GM19467 (cell line): Measurements from ENCODE around the gene MPIG6B.

Source experiments
- ATAC-seq: cut with Tn5 transposase; IDR thresholded peaks from one replicate; pipeline ENCODE4 v1.9.1; 2021; ENCODE audit warnings: mild to moderate bottlenecking, moderate library complexity; ENCODE audit not compliant: unreplicated experiment

MPIG6B gene

DNA sequence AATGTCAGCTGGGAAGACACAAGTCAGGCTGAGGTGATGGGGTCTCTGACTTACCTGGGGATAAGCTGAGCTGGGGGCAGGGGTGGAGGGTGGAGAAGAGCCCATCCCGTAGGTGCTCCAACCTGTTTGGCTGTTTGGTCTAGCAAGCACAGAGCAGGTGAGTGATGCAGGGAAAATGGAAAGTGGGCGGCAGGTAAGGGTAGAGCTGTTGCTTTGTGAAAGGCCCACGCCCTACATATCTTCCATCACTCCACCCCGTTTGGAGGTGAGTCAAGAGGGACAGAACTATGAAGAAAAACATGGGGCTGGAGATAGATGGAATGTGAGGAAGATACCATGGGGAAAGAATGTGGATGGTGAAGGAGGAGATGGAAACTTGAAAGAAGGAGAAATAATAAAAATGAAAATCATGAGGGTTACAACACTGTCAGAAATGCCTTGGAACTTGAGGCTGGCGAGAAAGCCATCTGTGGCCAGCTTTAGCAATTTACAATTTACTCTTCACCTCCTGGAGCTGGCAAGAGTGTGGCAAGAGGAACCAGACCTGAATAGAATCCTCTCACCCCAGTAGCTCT, 2.9 kb upstream of the MPIG6B start:
- no peak for ATAC-seq

DNA sequence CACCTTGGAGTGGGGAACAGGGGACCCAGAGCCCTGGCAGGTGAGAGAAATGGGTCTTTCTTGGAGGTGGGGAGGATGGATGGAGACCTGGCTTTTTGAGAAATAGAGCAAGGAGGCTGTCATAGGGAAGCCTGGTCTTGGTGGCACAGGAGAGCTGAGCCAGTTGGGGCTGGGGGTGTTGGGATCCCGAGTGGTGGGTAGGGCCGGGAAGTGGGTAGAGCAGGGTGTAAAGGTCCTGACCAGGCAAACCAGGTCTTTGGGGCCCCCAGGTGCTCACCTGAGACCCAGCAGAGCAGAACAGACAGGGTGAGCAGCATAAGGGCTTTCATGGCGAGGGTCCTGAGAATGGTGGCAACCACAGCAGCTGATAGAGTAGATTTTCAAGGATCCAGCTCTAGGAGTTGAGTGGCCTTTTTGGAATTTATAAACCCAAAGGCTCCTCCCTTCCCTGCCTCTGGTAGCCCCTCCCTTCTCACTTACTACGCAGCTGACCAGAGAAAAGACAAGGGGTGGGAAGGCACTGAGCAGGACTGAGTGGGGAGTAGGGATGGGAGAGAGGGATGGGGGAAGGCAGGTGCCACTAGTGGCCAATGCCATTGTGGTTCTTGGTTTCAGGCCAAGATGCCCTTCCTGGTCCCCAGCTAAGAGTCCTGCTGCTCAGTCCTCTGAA, 1.7 kb upstream of the MPIG6B start, which contains the start of gene LY6G6C:
LY6G6C (minus strand) TSS at position 396 of the 670 bp plus-strand sequence; CDS start at position 329, 67 bp downstream.
- no peak for ATAC-seq

DNA sequence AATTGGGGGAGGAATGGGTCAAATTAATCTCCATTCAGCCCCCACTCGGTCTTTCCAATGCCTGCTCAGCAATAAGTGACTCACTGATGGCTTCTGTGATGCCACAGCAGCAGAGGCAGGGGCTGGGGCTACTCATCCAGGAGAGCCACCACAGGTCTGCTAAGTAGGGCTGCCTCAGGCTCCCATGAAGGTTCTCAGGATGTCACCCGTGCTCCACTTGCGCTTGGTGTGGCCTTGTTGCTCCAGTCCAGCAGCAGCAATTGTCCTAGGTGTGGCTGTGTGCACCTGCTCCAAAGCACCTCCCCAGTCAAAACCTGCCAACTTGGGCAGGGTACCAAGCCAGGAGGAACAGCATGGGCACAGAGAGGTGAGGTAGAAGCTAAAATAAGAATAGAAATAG, 1.0 kb upstream of the MPIG6B start:
- ATAC-seq: no peak

DNA sequence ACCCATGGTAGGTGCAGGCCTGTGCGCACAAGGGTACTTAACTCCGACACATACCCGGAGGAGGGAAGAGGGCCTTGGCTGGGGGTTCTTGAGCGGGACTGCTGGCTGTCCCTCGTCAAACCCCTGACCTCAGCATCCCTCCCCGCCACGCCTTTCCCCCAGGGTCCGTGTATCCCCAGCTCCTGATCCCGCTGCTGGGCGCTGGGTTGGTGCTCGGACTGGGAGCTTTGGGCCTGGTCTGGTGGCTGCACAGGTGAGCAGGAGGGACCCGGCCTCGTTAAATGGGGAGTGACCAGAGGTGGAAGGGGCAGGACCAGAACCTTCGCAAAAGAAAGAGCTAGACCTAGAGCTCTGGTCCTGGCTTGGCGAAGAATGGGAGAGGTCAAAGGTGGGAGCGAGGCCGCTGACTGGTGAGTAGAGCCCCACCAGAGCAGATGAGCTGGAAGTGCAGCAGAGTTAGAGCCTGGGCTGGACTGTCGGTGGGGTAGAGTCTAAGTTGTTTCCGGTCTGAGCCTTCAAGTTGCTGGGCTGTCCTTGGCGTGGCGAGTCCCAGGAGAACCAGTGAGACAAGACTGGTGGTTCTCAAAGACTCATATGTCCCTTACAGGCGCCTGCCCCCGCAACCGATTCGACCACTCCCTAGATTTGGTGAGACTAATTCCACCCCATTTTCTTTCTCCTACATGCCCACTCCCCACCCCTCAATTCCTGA, 963 bp downstream of the MPIG6B start:
- no peak for ATAC-seq

DNA sequence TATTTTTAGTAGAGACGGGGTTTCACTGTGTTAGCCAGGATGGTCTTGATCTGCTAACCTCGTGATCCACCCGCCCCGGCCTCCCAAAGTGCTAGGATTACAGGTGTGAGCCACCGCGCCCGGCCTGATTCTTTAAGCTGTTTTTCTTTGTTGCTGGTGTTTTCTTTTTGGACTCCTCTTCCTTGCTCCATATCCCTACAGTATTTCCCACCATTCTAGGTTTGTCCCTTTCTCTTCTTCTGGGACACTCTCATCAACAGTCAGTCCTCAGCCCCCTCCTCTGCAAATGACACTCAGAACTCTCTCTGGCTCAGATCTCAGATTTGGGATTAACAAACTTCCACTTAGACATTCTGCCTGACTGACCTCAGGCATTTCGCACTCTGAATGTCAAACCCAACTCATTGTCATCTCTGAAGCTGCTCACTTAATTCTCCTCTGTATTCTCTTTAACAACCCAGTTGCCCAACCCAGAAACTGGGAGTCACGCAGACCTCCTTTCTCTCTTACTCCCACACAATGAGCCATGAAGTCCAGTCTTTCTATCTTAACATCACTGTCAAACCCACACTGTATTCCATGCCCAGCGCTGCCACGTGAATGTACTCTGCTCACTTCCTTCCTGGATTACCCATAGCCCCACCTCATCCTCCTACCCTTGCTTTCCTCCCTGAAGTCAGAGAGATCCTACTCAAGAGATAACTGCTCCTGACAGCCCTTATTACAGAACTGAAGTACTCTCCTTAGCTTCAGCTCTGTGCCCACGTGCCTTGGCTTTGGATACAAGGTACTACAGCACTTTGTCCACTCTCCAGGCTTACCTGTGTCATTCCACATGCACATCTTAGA, 2.6 kb downstream of the MPIG6B start:
- no peak for ATAC-seq

DNA sequence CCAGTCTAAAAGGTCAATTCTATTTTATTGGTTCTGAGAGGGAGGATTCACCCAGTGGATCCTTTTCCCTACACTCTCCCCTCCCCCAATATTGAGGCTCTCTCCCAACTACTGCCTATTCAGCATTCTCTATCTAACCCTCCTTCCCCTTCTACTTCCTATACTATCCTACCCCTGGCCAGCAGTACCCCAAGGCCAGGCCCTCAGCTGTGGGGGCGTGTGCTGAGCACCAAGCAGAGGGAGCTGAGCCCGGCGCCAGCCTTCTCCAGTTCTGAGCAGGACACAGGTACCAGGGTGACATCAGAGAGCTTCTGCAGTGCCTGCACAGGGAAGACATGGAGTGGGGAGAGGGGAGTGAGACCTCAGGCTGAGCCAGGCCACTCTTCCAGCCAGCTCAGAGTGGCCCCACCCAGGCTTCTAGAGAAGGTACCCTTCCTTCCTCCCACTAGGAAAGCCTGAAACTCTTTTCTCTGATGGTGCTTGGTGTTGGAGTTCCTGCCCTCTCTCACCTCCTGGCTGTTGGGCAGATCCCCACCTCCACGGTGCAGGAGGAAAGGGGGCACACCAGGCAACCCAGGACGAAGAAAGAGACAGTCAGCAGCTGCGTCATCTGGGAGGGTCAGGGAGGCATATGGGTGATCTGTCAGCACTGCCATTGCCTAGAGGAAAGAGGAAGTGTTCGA, 4.0 kb downstream of the MPIG6B start:
- peak; percentile 44 for ATAC-seq

DNA sequence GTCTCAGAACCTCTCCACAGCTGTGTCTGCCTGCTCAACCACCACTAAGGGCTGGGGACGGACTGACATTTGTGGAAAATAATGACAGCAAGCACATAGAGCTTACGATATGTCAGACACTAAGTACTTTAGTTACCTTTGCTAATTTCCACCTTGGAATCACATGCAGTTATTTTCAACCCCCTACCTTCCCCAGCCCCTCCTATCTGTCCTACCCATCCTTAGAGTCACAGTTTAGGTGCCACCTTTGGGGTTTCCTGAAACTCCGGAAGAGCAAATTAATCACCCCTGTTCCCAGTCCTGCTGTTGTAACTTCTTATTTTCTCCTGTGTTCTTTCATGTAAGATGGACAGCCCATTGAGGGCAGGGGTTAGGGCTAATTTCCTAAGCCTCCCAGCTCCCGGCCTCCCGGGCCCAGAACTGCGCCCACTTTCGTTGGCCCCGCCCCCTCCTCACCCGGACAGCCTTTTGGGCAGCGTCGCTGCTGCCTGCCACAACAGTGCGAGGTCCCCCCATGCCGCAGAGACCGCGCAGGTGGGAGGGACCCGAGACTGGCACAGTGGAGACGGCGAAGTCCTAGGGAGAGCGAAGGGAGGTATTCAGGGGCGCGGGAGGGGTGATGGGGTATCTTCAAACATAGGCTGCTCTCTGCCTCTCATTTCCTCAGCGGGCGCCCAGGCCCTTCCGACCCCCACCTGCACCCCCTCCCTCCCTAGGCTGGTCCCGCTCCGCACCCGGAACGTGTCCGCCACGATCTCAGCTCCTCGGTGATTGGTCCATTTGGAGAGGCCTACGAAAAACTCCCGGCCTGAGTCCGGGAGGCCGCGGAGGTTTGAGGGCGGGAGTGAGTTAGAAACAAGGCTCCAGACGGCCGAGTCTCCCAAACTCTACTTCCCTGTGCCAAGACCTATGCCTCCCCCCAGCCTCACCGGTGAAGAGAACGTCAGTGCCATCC, 4.8 kb downstream of the MPIG6B start:
- no peak for ATAC-seq

DNA sequence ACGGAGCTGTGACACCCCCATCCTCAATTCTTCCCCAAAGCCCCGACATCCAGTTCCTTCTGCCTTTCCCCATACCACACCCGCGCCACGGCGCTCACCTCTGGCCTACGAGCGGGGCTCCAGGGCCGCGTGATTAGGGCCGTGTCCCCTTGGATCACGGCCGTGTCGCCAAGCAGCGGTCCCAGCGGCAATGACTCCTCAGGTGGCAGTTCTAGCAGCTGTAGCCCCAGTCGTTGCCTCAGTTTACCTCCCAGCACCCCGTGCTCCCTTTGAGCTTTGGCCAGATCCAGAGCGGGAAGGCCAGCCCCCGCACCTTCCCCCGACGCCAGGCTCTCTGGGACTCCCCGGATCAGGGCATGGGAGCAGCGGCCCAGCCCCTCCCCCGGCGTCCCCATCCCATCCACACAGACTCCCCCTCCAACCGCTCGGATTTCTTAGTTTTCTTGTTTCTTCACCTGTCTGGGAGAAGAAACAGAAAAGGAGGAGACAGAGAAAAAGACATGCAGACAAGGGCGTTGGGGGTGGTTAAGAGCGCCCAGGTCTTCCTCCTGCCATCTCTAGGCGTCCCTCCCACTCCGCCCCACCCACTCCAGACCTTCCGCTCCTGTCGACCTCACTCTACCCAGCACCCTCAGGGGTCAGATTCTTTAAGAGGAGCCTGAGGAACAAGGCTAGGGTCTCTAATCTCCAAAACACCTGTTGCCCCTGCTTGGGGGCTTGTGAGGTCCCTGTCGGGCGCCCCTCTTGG, 5.8 kb downstream of the MPIG6B start, which contains the start of gene DDAH2:
DDAH2 (minus strand) TSS at position 533 of the 748 bp plus-strand sequence; CDS start at position 395, 138 bp downstream.
- ATAC-seq: no peak

DNA sequence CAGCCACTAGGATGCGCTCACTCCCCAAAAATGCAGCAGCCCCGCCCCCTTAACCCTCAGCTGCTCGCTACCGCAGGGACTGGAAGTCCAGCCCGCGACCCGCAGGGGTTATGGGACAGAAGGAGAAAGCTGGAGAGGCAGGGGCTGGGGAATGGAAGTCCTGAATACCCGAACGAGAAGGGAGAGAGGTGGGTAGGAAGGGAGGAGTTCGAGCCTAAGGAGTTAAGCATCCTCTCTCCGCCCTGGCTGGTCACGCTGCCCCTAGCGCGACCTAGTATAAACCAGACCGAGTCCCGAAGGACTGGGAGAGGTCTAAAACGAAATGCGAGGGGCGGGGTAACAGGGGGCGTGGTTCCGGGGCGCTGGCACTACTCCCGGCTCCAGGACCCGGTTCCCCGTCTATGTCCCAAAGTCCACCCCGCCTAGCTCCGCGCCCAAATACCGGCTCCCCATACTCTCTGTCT, 6.4 kb downstream of the MPIG6B start:
- ATAC-seq: peak; percentile 43

DNA sequence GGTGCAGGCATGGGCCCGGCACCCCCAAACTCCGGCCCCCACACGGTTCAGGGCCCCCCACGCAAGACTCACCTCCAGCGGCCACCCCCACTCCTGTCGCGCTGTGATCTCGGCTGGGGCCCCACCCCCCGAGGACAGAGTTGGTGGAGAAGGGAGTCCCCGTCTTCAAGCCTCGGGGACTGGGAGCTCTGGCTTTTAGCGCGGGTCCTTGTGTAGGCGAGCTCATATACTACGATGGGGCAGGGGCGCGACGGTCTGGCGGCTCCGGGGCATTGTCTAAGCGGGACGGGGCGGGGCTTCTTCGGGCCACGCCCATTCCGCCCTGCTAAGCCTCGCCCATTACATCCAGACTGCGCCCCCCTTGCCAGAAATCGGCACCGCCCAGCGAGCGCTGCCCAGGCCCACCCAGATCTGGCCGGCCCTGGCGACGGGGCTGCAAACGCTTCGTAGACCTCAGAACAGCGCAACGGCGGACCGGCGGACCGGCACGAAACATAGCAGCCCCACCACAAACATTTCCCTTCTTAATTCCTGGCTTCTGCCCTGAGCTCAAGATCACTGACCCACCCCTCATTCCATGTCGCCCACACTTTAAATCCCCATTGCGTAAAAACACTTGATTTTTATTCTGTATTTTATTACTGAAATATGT, 6.9 kb downstream of the MPIG6B start:
- ATAC-seq: no peak

DNA sequence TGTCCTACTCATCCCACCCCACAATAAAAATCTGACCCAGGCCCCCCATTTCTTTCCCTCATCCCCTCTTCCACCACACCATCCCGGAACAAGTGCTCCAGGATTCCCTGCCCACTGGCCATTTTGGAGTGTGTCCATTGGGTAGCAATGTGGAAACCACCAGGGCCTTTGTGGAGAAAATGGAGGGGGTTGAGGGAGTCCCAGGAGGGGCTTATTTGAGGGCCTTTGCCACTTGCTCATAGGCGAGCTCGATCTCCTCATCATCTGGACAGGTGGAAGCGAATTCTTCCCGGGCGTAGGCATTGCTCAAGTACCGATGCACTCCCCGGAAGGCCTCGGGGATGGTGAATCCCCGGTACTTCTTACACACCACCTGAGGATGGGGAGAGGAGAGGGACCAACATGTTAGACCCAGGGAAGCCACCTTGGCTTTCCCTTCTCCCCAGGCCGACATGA, 7.5 kb downstream of the MPIG6B start:
- ATAC-seq: no peak

DNA sequence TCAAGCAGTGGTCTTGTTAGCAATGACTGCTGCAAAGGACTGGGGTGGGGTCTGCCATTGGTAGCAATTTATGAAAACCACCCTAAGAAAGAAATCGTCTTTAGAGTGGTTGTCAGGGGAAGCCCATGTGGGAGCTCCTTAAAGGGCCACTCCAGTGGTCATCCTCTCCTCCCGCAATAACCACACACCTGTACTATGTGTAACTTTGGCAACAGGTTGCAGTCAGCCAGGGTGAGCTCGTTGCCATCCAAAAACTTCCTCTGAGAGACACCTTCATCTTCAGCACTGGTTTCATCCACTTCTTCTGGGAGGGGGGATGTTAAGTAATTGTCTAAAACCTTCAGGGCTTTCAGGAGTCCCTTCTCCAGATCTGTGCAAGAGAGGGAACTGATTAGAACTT, 8.9 kb downstream of the MPIG6B start:
- ATAC-seq: no peak

DNA sequence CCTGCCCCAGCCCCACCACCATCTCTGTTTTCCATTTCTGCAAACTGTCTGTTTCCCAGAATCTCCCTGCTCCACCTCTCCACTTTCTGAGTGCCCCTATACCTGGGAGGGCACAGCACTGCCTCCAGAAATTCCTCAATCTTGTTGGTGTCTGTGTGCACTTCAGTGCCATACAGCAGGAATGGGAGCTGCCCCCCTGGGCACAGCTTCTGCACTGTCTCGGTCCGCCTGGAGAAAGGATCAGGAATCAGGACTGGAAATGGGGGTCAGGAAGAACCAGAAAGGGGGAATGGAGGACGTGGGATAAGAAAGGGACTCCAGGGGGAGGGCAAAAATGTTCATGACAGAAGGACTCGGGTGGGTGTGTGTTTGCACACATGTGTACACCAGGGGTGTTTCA, 10.6 kb downstream of the MPIG6B start:
- ATAC-seq: no peak

DNA sequence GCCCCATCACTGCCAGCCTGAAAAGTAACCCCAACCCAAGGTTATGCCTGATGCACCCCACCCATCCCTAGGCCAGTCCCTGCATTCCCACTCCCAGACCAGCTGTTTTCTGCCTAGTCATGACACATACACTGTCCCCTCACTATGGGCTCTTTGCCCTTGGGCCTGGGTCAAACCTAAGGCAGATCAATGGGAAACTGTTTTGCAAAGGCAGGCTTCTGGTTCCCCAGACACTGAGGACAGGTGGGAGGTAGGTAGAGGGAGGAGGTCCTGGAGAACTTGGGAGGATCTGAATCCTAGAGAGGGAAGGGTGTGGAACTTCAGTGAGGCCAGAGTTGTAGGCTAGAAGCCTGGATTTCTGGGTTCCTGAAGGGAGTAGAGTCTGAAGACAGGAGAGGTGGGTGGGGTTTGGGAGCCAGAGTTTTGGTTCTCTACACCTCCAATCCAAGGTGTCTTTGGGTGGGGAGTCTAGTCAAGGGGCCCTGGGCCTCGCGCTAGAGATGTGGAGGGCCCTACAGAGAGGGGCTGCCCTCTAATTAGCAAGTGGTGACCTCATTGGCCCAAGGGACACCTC, 11.2 kb downstream of the MPIG6B start:
- ATAC-seq: no peak

DNA sequence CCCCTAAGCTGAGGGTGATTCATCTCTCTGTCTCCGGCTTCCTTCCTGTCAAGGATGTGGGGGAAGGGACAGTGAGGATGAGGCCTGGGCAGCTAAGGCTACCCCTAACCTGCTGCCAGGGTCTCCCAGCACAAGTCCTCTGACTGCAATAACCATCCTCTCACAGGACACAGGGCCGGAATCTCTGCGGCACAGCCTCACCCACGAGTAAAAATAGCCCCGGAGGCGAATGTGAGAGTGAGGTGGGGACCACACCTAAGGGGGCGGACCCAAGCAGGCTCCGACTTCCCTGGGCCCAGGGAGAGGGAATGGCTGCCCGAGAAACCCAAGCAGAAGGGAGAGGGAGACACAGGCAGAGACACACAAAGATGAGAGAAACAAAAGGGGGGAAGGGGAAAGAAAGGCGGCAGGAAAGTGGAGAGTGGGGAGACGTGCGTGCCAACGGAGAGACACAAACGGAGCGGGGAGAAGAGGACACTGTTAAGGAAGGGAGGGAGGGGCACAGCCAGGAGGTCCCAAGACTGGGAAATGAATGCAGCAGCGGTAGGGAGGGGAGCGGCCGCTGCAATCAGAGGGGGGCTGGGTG, 11.7 kb downstream of the MPIG6B start:
- no peak for ATAC-seq

DNA sequence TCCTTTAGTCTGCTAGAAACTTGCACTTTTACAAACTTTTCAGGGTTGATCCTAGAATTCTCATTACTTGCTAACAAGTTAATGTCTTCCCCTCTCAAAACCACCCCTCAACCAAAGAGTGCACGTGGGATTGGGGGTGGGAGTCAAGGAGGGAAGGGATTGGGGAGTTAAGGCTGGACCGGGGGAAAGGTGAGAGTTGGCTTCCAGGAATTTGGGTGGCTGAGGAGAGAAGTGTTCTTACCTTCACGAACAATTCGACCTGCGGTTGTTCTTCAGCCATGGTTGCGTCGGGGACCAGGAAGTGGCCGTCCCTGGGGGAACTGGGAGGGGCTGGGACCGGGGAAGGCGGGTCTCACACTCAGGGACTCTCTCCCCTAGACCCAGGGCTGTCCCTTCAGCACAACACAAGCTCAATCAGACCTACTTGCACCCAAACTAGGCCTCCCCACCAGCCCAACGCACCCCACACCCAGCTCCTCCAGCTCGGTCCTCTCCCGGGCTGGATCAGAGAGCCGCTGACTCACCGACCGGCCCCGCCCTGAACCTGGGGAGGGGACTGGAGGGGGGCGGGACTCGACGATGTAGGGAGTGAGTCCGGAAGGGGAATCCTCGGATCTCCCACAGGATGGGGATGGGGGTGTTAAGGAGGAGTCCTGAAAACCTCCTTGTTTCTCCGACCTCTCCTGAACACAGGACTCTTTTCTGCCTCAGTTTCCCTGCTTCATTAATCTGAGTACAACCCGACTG, 13.0 kb downstream of the MPIG6B start, which contains the start of gene CLIC1:
CLIC1 (minus strand) TSS at position 510 of the 747 bp plus-strand sequence; CDS start at position 280, 230 bp downstream.
- no peak for ATAC-seq
